HG03045 (cell line): ENCODE measurements around the gene DPYD.

ENCODE experiments used
- ATAC-seq: cut with Tn5 transposase; IDR thresholded peaks from one replicate; pipeline ENCODE4 v1.9.1; 2021; ENCODE audit warnings: mild to moderate bottlenecking, moderate library complexity; ENCODE audit not compliant: unreplicated experiment

Gene DPYD

GRCh38 chr1:97844552-97845089 lies 76.2 kb downstream of the DPYD start:
- no peak for ATAC-seq

GRCh38 chr1:97841338-97841737 lies 79.5 kb downstream of the DPYD start:
- ATAC-seq: no peak

GRCh38 chr1:97837161-97837560 lies 83.7 kb downstream of the DPYD start:
- no peak for ATAC-seq

- no peak for ATAC-seq
These were observed 85.9 kb downstream of the DPYD start for GRCh38 chr1:97834899-97835298.

- no peak for ATAC-seq
These were observed 87.0 kb downstream of the DPYD start for GRCh38 chr1:97833881-97834280.

GRCh38 chr1:97832481-97832880 lies 88.4 kb downstream of the DPYD start:
- no peak for ATAC-seq

GRCh38 chr1:97827887-97828286 lies 92.9 kb downstream of the DPYD start:
- ATAC-seq: no peak

GRCh38 chr1:97826820-97827219 lies 94.0 kb downstream of the DPYD start:
- ATAC-seq: no peak

- no peak for ATAC-seq
These were observed 96.2 kb downstream of the DPYD start for GRCh38 chr1:97824624-97825023.

GRCh38 chr1:97824200-97824599 lies 96.6 kb downstream of the DPYD start:
- ATAC-seq: no peak

- no peak for ATAC-seq
These were observed 100.2 kb downstream of the DPYD start for GRCh38 chr1:97820470-97821188.

- no peak for ATAC-seq
These were observed 103.9 kb downstream of the DPYD start for GRCh38 chr1:97816927-97817326.

- no peak for ATAC-seq
These were observed 106.0 kb downstream of the DPYD start for GRCh38 chr1:97814804-97815203.

- no peak for ATAC-seq
These were observed 106.7 kb downstream of the DPYD start for GRCh38 chr1:97814121-97814520.

- ATAC-seq: no peak
These were observed 108.8 kb downstream of the DPYD start for GRCh38 chr1:97812076-97812475.

GRCh38 chr1:97806996-97807520 lies 113.8 kb downstream of the DPYD start:
- no peak for ATAC-seq

GRCh38 chr1:97806326-97806725 lies 114.5 kb downstream of the DPYD start:
- no peak for ATAC-seq

GRCh38 chr1:97805093-97805492 lies 115.7 kb downstream of the DPYD start:
- ATAC-seq: no peak

- ATAC-seq: no peak
These were observed 117.8 kb downstream of the DPYD start for GRCh38 chr1:97803026-97803425.

- ATAC-seq: no peak
These were observed 118.8 kb downstream of the DPYD start for GRCh38 chr1:97802011-97802410.

- ATAC-seq: no peak
These were observed 123.2 kb downstream of the DPYD start for GRCh38 chr1:97797403-97798183.

GRCh38 chr1:97796711-97797110 lies 124.1 kb downstream of the DPYD start:
- no peak for ATAC-seq
